BJ (cell line): ENCODE data around the gene ELP4. TPM values are rescaled to one million over a fixed set of nuclear protein-coding genes. Genes with fewer than 3 reads are reported as not detected.

Source experiments
- CTCF ChIA-PET: fragments of 350-600 bp; formaldehyde crosslinking; extraction: SDS; loops from one replicate; lab custom pipeline; 2021; ENCODE audit warnings: antibody characterized with exemption, inconsistent platforms; lab: Yijun Ruan, JAX
- POLR2A ChIA-PET: fragments of 300-600 bp; sonication (Branson Sonifier 250); formaldehyde crosslinking; extraction: SDS; loops from one replicate; lab custom pipeline; 2021; ENCODE audit warnings: antibody characterized with exemption; lab: Charles Lee
- DNase-seq: peaks from one replicate; pipeline ENCODE4 v3.0.0-alpha.2; 2011; ENCODE audit warnings: low read depth
- H3K27me3 ChIP-seq: 2 replicates; pipeline ENCODE4 v1.6.0; 2011; ENCODE audit warnings: low read length; ENCODE audit not compliant: control insufficient read depth, insufficient read depth
- H3K36me3 ChIP-seq: 2 replicates; pipeline ENCODE4 v1.5.1; 2011; ENCODE audit warnings: low read length; ENCODE audit not compliant: control insufficient read depth, insufficient read depth
- H3K4me3 ChIP-seq: 2 replicates; pipeline ENCODE4 v1.5.1; 2011; ENCODE audit warnings: low read depth, mild to moderate bottlenecking, control low read depth, low read length
- CTCF ChIP-seq: IDR thresholded peaks from 2 replicates; pipeline ENCODE4 v1.5.1; 2011; ENCODE audit warnings: low read depth, mild to moderate bottlenecking, control low read depth, inconsistent platforms, low read length, moderate library complexity; ENCODE audit not compliant: insufficient read depth
- polyA plus RNA-seq: library from polyadenylated mRNA; depleted of rRNA; stranded (reverse); fragments of >200 nt; gene quantifications from 2 replicates; pipeline ENCODE4 v1.2.3, GENCODE V29; 2011

Gene ELP4
- polyA plus RNA-seq, 1 experiment, result 11.8 TPM

- no peak for TF ChIP-seq CTCF
- ChIA-PET POLR2A (no interaction called here), CTCF (interaction anchor here (0.7 kb wide), 1 partner anchor 16 kb away, joined by 3 read pairs; no protein-coding TSS in a partner anchor)
- no peak overlapping the region for H3K4me3 ChIP-seq
- peaks cover 80% of the 10 kb centered on the region for H3K27me3 ChIP-seq
- H3K36me3 ChIP-seq, result no peaks in the 10 kb centered on the region
- DNase-seq, result no peak
These were observed 293.0 kb downstream of the ELP4 start for GRCh38 chr11:31802609-31802989.

DNA sequence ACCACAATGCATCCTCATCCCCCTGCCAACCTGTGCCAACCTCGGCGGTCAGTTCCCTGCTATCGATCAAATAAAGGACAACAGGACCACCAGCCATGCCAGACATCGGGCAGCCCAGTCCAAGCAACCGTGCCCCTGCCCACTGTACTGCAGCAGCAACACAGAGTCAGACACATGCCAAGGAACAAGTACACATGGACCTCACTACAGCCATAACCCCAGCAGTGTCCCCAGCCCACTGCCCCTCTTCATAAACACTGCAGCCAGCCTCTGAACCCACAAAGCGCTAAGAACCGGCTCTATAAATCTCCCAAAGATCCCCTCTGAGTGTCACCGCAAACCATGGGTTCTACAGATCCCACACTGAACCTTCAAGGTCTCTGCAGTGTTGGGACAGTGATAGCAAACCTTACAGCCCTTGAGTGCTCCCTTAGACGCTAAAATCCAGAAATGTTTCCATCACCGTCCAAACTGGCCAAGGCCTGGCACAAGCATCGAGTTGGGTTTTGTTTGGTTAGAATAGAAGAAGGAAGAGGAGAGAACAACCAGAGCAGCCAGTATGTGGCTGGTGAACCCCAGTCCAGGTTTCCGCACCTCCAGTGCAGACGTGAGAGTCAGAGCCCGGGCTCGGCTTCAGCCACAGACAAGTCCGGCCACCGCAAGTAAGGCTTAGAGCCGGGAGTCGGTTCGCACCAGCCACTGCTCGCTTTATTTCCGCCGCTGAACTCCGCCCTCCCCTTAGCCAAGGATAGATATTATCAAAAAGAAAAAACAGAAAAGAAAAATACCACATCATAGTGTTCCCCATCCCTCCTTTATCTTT lies 293.6 kb downstream of the ELP4 start:
- no peak for DNase-seq
- TF ChIP-seq CTCF, result no peak
- no peaks in the 10 kb centered on the region for H3K36me3 ChIP-seq
- CTCF ChIA-PET, result interaction anchor here (0.7 kb wide), 1 partner anchor 24 kb away, joined by 3 read pairs; no protein-coding TSS in a partner anchor
- no peak overlapping the region for H3K4me3 ChIP-seq
- peaks cover 79% of the 10 kb centered on the region for H3K27me3 ChIP-seq
- POLR2A ChIA-PET, result no interaction called here

- POLR2A ChIA-PET, result no interaction called here
- CTCF ChIA-PET, result interaction anchor here (0.7 kb wide), 1 partner anchor 23 kb away, joined by 3 read pairs; no protein-coding TSS in a partner anchor
- peaks cover 78% of the 10 kb centered on the region for H3K27me3 ChIP-seq
- H3K36me3 ChIP-seq, result no peaks in the 10 kb centered on the region
- no peak for TF ChIP-seq CTCF
- H3K4me3 ChIP-seq, result no peak overlapping the region
- no peak for DNase-seq
These were observed 294.3 kb downstream of the ELP4 start for GRCh38 chr11:31803813-31804311.

- peaks cover 74% of the 10 kb centered on the region for H3K27me3 ChIP-seq
- ChIA-PET POLR2A (no interaction called here), CTCF (interaction anchor here (0.6 to 0.7 kb wide), 2 partner anchors 22 to 772 kb away, joined by 3 read pairs; no protein-coding TSS in a partner anchor)
- H3K4me3 ChIP-seq, result no peak overlapping the region
- DNase-seq, result no peak
- H3K36me3 ChIP-seq, result no peaks in the 10 kb centered on the region
- TF ChIP-seq CTCF, result no peak
These were observed 294.9 kb downstream of the ELP4 start for GRCh38 chr11:31804312-31805036.
